ENCODE results near the gene KCNJ12.
A peak's percentile ranks its signal among the peaks of the same experiment; 100 is the strongest.
"Not testable (repeated sequence)": the region's sequence is repeated elsewhere in the genome, so short reads cannot be mapped to it uniquely, and the experiment has no call there.

The KCNJ12 gene

DNA sequence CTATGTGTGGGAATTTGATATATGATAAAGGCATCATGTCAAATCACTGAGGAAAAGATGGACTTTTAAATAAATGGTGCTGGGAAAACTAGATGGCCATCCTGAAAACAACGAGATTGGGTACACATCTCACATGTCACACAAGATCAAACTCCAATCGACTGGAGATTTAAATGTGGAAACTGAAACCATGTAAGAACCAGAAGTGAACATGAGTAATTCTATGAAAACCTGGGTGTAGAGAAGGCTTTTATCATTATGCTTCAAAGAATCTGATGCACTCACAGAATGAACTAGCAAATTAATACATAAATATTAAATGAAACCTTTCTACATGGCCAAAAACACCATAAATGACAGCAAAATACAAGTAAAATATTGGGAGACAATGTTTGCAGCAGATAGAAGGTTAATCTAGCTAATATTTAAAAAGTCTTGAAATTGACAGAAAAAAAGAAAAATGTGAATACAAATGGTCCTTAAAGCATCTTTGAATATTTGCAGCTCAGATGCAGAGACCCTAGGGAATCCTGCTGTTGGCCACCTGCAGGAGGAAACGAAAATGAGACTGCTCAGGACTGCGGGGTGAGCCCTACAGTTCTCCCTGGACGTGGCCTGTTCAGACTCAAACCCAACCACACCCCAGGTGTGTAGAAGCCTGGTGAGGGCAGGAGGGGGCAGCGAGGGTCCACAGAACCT lies 62.3 kb downstream of the KCNJ12 start:
- H3K4me1 ChIP-seq (ENCODE audit: insufficient read depth, low read length); H3K36me3 ChIP-seq (ENCODE audit: insufficient read depth, low read length); H3K4me3 ChIP-seq (ENCODE audit: low read length); H3K9me3 ChIP-seq (ENCODE audit: low read length); H3K27me3 ChIP-seq (ENCODE audit: insufficient read depth, low read length); H2AFZ ChIP-seq (ENCODE audit: low read depth, low read length): not testable (repeated sequence)

DNA sequence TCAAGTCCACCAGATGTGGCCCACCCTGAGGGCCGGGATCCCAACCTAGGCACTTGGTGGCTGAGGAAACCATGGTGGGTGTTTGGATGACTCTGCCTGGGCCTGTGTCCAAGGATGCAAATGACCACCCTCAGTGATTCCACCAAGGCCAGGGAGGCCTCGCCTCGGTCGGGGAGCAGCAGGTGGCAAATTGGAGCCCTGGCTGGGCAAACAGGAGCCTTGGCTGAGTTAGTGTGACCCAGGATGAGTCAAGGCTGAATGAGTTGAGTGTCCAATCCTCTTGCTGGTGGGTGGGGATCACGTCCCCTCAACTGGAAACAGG lies 62.8 kb downstream of the KCNJ12 start:
- not testable (repeated sequence) for H2AFZ ChIP-seq (ENCODE audit: low read depth, low read length); H3K9me3 ChIP-seq (ENCODE audit: low read length); H3K27me3 ChIP-seq (ENCODE audit: insufficient read depth, low read length); H3K36me3 ChIP-seq (ENCODE audit: insufficient read depth, low read length); H3K4me3 ChIP-seq (ENCODE audit: low read length); H3K4me1 ChIP-seq (ENCODE audit: insufficient read depth, low read length)

DNA sequence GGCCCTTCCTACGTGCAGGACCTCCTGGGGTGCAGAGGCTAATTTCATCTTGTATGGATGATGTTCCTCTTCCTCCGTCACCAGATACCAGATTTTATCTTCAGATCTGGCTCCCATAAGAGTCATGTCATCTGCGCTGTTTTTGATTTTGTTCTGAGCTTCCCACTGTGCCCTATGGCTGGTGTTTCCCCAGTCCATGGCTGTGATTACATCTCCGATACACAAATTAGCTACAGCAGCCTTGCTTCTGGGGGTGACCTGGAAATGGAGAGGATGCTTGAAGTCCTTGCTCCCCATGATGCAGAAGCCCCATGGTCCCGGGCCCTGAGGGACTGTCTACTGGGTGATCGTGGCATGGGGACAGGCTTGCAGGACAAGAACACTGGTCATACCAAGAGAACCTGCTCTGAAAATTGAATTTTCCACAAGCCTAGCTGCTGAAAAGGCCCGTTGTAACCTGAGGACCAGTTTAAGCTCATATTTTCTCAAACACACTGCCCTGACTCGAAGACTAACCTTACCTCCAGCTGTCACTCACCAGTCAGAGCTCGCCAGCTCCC lies 69.0 kb downstream of the KCNJ12 start:
- no peak overlapping the region for H3K4me3 ChIP-seq (ENCODE audit: low read length)
- no peaks in the 10 kb centered on the region for H3K36me3 ChIP-seq (ENCODE audit: insufficient read depth, low read length)
- H3K4me1 ChIP-seq (ENCODE audit: insufficient read depth, low read length), result no peaks in the 10 kb centered on the region
- H2AFZ ChIP-seq (ENCODE audit: low read depth, low read length), result no peak overlapping the region
- H3K27me3 ChIP-seq (ENCODE audit: insufficient read depth, low read length), result no peaks in the 10 kb centered on the region
- no peaks in the 10 kb centered on the region for H3K9me3 ChIP-seq (ENCODE audit: low read length)

DNA sequence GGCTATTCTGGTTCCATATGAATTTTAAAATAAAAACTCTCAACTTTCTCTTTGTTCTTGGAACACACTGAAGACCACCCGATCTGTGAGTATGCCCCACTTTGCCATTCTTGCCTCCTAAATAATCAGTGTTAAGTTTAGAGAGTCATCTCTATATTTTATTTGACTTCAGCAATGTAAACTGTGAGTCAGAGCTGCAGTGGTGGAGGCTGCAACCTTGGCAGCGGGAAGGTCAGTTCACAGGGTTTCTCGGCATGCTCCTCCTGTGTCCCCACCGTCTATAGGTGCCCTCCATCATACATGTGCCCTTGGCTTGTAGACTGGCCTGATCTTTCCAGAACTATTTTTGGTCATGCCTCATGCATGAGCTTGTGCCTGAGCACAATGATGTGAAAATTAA lies 71.4 kb downstream of the KCNJ12 start:
- not testable (repeated sequence) for H3K36me3 ChIP-seq (ENCODE audit: insufficient read depth, low read length); H3K27me3 ChIP-seq (ENCODE audit: insufficient read depth, low read length); H3K9me3 ChIP-seq (ENCODE audit: low read length); H3K4me3 ChIP-seq (ENCODE audit: low read length); H2AFZ ChIP-seq (ENCODE audit: low read depth, low read length); H3K4me1 ChIP-seq (ENCODE audit: insufficient read depth, low read length)

DNA sequence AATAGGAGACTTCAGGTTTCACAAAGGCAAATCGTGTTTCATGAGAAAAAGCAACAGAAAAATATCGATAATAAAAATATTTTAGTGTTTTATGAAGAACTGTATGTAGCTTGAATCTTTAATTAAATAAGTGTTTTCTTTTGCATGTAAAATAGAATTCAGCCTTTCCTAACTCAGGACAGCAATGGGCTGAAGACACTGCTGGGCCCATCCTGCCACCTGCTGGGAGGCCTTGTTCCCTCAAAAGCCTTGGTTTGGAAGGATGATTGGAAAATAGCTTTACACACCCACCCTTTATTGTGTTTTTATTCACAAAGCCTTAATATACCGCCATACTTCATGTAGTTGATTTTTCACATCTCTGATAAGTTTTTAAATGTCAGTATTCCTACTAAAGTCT lies 73.7 kb downstream of the KCNJ12 start:
- not testable (repeated sequence) for H2AFZ ChIP-seq (ENCODE audit: low read depth, low read length); H3K4me1 ChIP-seq (ENCODE audit: insufficient read depth, low read length)

DNA sequence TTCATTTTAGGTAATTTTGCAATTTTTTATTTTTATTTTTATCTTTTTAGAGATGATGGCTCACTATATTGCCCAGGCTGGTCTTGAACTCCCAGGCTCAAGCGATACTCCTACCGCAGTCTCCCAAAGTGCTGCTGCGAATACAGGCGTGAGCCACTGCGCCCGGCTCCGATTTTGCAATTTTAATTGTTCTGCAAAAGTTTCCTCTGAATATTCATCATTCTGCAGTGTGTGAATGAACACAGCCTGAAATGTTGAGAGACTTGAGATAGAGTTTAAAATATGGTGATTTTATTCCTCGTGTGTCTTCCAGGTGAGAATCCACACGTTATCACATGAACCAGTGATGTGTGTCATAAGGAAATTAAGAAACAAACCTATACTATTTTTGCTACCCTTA lies 75.8 kb downstream of the KCNJ12 start:
- no peak overlapping the region for H3K4me3 ChIP-seq (ENCODE audit: low read length)
- H3K4me1 ChIP-seq (ENCODE audit: insufficient read depth, low read length), result no peaks in the 10 kb centered on the region
- peaks cover 2% of the 10 kb centered on the region for H3K9me3 ChIP-seq (ENCODE audit: low read length)
- H3K36me3 ChIP-seq (ENCODE audit: insufficient read depth, low read length), result no peaks in the 10 kb centered on the region
- H3K27me3 ChIP-seq (ENCODE audit: insufficient read depth, low read length), result peaks cover 18% of the 10 kb centered on the region
- H2AFZ ChIP-seq (ENCODE audit: low read depth, low read length), result no peak overlapping the region

More for the DNA sequence above, 73.7 kb downstream of the KCNJ12 start:
- not testable (repeated sequence) for H3K9me3 ChIP-seq (ENCODE audit: low read length); H3K36me3 ChIP-seq (ENCODE audit: insufficient read depth, low read length); H3K4me3 ChIP-seq (ENCODE audit: low read length)
- H3K27me3 ChIP-seq (ENCODE audit: insufficient read depth, low read length), result peaks cover 18% of the 10 kb centered on the region

DNA sequence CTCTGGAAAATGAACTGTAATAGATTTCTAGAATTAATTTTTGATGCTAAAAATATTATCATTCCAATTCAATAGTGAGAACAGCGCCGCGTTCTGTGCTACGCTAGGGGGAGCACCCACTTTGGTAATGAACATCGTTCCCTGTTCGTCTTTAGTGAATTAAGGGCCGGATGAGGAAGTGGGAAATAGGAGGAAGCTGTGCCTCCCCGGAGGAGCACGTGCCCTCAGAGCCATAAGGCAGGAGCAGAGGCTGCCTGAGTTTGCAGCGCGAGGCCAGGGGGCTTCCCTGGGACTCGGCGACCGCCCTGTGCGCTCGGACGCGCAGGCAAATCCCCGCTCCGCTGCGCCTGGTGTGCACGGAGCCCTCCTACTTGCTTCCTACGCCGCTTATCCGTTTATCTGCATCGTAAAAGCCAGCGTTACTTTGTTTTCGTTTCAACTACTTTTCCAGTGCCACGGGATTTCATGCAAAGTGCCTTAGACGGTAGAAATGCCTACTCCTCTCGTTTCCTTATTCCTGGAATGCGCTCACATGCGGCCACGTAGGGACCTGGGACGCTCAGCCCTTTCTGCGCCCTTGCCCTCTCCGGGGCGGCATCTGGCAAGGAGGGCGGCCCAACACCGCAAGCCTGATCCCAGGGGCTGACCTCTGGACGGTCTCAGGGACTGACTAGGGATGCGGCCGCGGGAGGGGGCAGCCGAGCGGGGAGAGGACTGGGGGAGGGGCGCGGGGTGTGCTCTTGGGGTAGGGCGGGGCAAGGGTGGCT lies 76.4 kb downstream of the KCNJ12 start:
- Histone ChIP-seq H3K36me3 (ENCODE audit: insufficient read depth, low read length) (no peaks in the 10 kb centered on the region), H3K27me3 (ENCODE audit: insufficient read depth, low read length) (peaks cover 18% of the 10 kb centered on the region), H2AFZ (ENCODE audit: low read depth, low read length) (peak overlapping the region; percentile 76), H3K4me3 (ENCODE audit: low read length) (peak overlapping the region; percentile 18), H3K4me1 (ENCODE audit: insufficient read depth, low read length) (no peaks in the 10 kb centered on the region), H3K9me3 (ENCODE audit: low read length) (peaks cover 2% of the 10 kb centered on the region)

DNA sequence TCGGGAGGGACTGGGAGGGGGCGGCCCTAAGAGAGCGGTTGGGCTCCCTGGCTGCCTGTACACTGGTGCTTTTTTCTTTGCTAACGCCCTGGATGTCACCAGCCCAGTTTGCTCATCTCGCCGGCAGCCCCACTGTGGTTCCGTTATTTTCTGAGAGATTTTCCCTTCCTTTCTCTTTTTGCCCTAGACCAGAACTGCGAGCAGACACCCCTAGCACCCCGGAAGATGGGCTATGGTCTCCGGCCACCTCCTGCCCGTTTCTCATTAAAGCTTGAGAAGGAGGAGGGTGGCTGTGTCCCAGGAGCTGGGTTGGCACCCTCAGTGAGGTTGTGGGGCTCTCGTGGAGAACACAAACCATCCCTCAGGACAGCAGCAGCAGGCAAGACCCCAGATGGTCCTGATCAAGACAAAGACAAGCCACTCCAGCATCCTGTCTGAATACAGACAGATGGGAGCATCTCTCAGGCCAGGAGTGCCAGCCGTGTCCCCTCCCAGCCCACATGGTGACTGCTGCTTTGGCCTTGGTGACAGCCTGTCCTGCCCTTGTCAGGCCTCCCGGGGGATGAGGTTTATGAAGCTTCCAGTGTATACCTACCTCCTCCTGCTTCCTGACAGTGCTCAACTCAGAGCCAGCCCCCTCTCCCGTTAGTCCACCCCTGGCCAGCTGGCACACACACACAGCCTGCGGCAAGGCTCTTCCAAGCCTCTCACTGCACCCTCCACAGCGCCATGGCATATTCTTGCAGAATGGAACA lies 77.2 kb downstream of the KCNJ12 start:
- Histone ChIP-seq H3K36me3 (ENCODE audit: insufficient read depth, low read length) (no peaks in the 10 kb centered on the region), H3K4me1 (ENCODE audit: insufficient read depth, low read length) (no peaks in the 10 kb centered on the region), H3K9me3 (ENCODE audit: low read length) (peaks cover 2% of the 10 kb centered on the region), H2AFZ (ENCODE audit: low read depth, low read length) (no peak overlapping the region), H3K27me3 (ENCODE audit: insufficient read depth, low read length) (peaks cover 18% of the 10 kb centered on the region), H3K4me3 (ENCODE audit: low read length) (no peak overlapping the region)

DNA sequence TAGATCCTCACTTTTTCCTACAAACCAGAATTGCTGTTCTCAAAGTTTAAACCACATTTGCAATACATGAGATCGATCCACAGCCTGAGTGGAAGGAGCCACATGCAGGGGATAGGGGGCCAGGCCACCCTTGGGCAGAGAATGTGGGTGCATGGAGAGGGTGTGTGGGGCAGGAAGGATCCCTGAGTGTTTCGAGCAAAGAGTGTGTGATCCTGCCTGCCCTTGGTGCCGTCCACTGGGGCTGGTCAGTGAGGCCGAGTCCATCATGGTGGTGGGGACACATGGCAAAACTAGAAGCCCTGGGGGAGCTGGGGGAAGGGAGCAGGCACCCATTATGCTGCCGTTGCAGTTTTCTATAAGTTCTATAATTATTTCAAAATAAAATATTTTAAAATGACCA lies 77.8 kb downstream of the KCNJ12 start:
- not testable (repeated sequence) for H2AFZ ChIP-seq (ENCODE audit: low read depth, low read length); H3K4me3 ChIP-seq (ENCODE audit: low read length); H3K9me3 ChIP-seq (ENCODE audit: low read length); H3K4me1 ChIP-seq (ENCODE audit: insufficient read depth, low read length); H3K36me3 ChIP-seq (ENCODE audit: insufficient read depth, low read length)
- peaks cover 18% of the 10 kb centered on the region for H3K27me3 ChIP-seq (ENCODE audit: insufficient read depth, low read length)

DNA sequence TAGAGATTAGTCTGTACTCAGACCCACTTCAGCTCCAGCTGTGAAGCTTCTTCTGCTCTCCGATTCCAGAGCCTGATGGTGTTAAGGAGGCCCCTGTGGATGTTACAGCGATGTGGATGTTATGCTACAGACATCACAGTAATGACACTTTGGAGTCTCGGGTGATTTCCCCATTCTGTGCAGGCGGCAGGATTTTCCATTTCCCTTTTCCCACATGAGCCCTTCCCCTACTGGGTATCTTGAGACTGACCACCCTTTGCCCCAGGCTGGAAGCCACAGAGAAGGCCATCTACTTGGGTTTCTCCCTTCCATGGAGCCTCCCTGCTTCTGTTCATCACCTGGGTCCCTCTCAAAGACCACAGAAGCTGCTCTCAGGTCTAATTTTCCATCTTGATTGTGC lies 78.3 kb downstream of the KCNJ12 start:
- H3K4me1 ChIP-seq (ENCODE audit: insufficient read depth, low read length), result no peaks in the 10 kb centered on the region
- H3K36me3 ChIP-seq (ENCODE audit: insufficient read depth, low read length), result no peaks in the 10 kb centered on the region
- H3K9me3 ChIP-seq (ENCODE audit: low read length), result peaks cover 2% of the 10 kb centered on the region
- H3K27me3 ChIP-seq (ENCODE audit: insufficient read depth, low read length), result peaks cover 19% of the 10 kb centered on the region
- H2AFZ ChIP-seq (ENCODE audit: low read depth, low read length), result no peak overlapping the region
- H3K4me3 ChIP-seq (ENCODE audit: low read length), result no peak overlapping the region

DNA sequence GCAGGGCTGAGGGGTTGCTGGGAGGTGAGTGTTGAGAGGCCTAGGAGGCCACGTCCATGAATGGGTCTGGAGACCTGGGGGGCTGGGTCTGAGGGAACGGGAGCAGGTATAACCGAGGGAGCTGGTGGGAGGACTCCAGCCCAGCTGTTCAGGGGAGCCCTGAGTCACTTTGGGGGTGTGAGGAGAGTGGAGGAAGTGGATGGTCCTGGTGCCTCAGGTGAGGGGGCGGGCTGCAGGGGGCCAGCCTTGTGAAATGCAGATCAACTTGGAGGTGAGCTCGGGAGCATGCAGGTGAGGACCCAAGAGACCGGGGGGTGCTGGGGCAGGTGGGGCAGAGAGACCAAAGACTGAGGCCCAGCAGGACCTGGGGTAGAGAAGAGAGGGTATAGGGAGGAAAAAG lies 79.6 kb downstream of the KCNJ12 start:
- Histone ChIP-seq H3K36me3 (ENCODE audit: insufficient read depth, low read length) (no peaks in the 10 kb centered on the region), H3K4me1 (ENCODE audit: insufficient read depth, low read length) (no peaks in the 10 kb centered on the region), H3K27me3 (ENCODE audit: insufficient read depth, low read length) (peaks cover 22% of the 10 kb centered on the region), H3K9me3 (ENCODE audit: low read length) (peaks cover 2% of the 10 kb centered on the region), H3K4me3 (ENCODE audit: low read length) (no peak overlapping the region), H2AFZ (ENCODE audit: low read depth, low read length) (no peak overlapping the region)

DNA sequence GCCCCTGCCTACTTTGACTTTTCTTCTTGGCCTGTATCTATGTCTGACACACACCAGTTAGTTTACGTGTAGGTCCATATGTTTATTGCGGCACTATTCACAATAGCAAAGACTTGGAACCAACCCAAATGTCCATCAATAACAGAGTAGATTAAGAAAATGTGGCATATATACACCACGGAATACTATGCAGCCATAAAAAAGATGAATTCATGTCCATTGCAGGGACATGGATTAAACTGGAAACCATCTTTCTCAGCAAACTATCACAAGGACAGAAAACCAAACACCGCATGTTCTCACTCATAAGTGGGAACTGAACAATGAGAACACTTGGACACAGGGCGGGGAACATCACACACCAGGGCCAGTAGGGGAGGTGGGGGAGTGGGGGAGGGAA lies 80.3 kb downstream of the KCNJ12 start:
- H3K36me3 ChIP-seq (ENCODE audit: insufficient read depth, low read length); H2AFZ ChIP-seq (ENCODE audit: low read depth, low read length); H3K9me3 ChIP-seq (ENCODE audit: low read length); H3K4me1 ChIP-seq (ENCODE audit: insufficient read depth, low read length); H3K4me3 ChIP-seq (ENCODE audit: low read length): not testable (repeated sequence)
- peaks cover 22% of the 10 kb centered on the region for H3K27me3 ChIP-seq (ENCODE audit: insufficient read depth, low read length)
